GM21390 (cell line): ENCODE measurements around the gene CCDC40.

Experiments
- ATAC-seq: cut with Tn5 transposase; IDR thresholded peaks from one replicate; pipeline ENCODE4 v1.9.1; 2021; ENCODE audit not compliant: unreplicated experiment

CCDC40 gene

GRCh38 chr17:80110927-80111701 is 74.7 kb downstream of the CCDC40 start:
- no peak for ATAC-seq

DNA sequence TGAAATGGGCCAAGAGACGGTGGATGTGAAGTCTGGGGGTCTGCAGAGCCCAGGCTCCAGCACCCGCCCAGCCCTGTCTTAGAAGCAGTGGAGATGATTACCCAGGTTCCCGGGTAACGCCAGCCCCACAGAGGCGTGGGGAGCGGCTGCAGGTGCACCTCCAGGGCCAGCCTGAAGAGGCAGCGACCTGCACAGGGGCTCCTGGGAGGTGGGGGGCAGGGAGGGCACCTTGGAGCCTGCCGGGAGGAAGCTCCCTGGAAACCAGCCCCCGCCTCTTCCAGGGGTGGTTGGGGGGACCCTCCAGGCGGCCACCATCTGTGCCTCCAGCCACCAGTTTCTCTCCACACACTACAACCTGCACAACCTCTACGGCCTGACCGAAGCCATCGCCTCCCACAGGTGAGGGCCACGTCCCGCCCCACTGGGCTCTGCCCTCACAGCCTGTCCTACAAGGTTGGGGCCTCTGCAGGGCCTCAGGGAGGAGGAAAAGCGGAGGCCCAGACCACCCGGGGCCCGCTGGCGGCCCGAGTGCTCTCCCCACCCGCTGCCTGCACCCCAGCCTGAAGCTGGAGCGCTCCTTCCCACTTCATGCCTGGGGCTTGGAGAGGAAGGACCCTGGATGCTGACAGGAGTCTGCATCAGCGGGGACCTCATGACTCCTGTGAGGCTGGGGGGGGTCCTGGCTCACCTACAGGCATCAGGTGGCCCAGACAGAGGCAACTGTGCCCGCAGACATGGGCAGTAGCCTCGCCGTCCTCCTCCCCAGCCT is 75.4 kb downstream of the CCDC40 start:
- no peak for ATAC-seq

GRCh38 chr17:80112471-80113032 is 76.1 kb downstream of the CCDC40 start:
- no peak for ATAC-seq

- no peak for ATAC-seq
These were observed 76.6 kb downstream of the CCDC40 start for GRCh38 chr17:80113033-80113484.

DNA sequence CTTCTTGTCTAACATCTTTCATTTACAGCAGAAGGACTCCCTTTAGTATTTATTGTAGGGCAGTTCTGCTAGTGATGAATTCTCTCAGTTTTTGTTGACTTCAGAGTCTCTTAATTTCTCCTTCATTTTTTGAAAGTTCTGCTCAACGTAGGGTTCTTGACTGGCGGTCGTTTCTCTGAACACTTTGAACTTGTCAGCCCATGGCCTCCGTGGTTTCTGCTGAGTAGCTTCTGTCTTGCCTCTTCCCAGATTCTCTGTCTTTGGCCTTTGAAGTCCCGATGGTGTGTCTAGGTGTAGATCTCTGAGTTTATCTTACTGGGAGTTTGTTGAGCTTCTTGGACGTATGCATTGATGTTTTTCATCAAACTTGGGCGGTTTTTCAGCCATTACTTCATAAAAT is 78.3 kb downstream of the CCDC40 start:
- ATAC-seq: no peak

- ATAC-seq: no peak
These were observed 78.7 kb downstream of the CCDC40 start for GRCh38 chr17:80115159-80115558.

- no peak for ATAC-seq
These were observed 80.0 kb downstream of the CCDC40 start for GRCh38 chr17:80116276-80116920.

- ATAC-seq: no peak
These were observed 80.5 kb downstream of the CCDC40 start for GRCh38 chr17:80116921-80117380.

- no peak for ATAC-seq
These were observed 81.3 kb downstream of the CCDC40 start for GRCh38 chr17:80117491-80118401.

DNA sequence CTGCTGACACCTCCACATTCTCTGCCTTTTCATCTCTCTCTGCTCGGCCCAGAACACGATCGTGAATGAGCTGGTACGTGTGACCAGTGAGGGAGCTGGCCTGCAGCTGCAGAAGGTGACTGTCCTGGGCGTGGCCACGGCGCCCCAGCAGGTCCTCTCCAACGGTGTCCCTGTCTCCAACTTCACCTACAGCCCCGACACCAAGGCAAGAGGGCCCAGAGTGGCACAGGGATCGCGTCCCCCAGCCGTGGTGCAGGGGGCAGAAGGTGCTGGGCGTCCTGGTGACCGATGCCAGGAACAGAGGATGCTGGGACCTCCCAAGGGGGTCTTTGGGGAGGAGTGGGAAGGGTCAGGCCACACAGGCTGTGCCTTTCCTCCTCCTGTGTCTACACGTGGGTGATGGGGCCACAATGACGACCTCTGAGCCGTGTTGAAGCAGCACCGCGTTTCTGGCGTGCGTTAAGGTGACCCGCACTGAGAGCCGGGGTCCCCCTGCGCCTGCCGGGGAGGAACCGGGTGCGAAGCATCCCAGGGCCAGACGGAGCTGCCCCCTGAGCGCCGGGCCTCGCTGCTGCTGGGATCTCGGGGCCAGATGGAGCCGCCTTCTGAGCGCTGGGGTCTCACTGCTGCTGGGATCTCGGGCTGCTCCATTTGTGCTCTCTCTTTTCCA is 82.3 kb downstream of the CCDC40 start:
- no peak for ATAC-seq

GRCh38 chr17:80119271-80119791 is 82.9 kb downstream of the CCDC40 start:
- ATAC-seq: no peak

DNA sequence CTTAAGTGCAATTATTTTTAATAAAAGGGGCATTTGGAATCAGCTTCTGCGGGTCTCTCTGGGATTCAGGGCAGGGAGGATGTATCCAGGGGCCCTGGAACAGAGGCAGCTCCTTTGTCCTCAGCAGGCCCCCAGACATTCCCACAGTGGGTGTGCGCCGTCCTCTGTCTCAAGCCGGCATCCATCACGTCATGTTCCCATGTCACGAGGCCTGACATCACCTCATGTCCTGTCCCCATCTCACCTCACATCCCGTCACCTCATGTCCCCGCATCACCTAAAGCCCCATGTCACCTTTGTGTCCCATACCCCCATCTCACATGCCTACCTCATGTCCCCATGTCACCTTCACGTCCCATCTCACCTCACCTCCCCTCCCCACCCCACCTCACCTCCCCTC is 83.4 kb downstream of the CCDC40 start:
- ATAC-seq: no peak

- ATAC-seq: no peak
These were observed 85.7 kb downstream of the CCDC40 start for GRCh38 chr17:80122026-80122575.

DNA sequence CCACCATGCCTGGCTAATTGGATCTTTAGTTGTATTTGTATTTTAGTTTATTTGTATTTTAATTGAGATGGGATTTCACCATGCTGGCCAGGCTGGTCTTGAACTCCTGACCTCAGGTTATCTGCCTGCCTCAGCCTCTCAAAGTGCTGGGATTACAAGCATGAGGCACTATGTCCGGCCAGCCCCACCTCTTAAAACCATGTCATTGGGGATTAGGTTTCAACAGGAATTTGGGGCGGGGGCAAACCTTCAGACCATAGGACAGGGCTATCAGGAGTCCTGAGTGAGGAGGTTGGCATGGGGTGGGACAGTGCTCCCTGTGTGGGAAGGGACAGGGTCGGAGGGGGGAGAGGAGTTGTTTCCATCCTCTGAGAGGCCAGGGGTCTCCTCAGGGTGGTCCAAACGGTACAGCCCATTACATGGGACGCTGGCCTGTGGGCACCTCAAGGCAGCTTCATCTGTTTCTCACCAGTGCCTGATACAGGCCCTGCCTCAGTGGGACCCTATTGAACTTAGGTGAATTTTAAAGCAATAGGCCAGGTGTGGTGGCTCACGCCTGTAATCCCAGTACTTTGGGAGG is 86.6 kb downstream of the CCDC40 start:
- ATAC-seq: no peak

DNA sequence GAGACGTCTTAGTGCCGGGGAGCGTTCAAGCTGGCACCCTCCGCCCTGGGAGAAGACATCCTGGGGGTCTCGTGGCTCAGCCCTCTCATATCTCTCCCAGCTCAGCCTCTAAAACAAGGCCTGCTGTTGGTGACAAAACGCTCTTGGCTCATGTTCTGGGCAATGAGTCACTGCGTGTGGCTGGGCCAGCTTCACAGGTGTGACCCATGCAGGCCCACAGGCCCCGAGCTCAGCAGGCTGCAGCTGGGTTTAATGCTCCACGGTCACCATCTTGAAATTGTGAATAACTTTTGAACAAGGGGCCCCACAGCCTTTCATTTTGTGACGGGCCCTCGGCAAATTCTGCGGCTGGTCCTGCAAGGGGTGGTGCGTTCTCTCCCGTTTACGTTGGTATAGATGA is 87.3 kb downstream of the CCDC40 start:
- ATAC-seq: no peak

GRCh38 chr17:80124351-80124981 is 88.0 kb downstream of the CCDC40 start:
- no peak for ATAC-seq

DNA sequence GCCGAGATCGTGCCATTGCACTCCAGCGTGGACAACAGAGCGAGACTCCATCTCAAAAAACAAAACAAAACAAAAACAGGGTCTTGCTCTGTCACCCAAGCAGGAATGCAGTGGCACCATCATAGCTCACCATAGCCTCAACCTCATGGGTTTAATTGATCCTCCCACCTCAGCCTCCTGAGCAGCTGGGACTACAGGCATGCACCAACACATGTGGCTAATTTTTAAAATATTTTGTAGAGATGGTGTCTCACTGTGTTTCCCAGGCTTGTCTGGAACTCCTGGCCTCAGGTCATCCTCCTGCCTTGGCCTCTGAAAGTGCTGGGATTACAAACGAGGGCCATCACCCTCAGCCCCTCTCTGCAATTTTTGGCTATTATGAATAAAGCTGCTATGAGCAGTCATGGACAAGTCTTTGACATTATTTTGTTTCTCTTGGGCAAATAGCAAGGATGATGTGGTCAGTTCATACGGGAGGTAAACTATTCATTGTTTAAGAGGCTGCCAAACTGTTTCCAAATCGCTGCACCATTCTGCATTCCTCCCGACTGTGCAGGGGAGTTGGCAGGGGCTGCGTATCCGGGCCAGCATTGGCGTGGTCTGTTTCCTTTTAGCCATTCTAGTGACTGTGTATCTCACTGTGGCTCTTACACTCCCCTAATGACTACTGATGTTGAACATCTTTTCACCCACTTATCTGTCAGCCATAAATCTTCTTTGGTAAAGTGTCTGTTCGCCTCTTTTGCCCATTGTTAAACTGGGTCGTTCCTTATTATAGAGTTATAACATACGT is 89.4 kb downstream of the CCDC40 start:
- ATAC-seq: no peak

- no peak for ATAC-seq
These were observed 89.9 kb downstream of the CCDC40 start for GRCh38 chr17:80126449-80126715.
